Transverse colon (tissue), 4 donors: ENCODE measurements around the gene NACAD. TPM values are rescaled to one million over a fixed set of nuclear protein-coding genes. Genes with fewer than 3 reads are reported as not detected.

Experiments
- DNase-seq: peaks from one replicate; pipeline ENCODE4 v3.0.0-alpha.2; 2019
- H3K27ac ChIP-seq, 4 donors: fragments of 200-600 bp; sonication (generic); 2 replicates each; pipeline ENCODE4 v1.5.1; 2016 to 2018; ENCODE audit warnings: inconsistent platforms in 4 of 4
- H3K27me3 ChIP-seq: fragments of 200-600 bp; sonication (generic); 2 replicates; pipeline ENCODE4 v1.5.1; 2017; ENCODE audit warnings: inconsistent platforms
- H3K36me3 ChIP-seq, 4 donors: fragments of 200-600 bp; sonication (generic); 2 replicates each; pipeline ENCODE4 v1.5.1; 2017 to 2019; ENCODE audit warnings: inconsistent platforms in 4 of 4
- H3K4me1 ChIP-seq, 4 donors: fragments of 200-600 bp; sonication (generic); 2 replicates each; pipeline ENCODE4 v1.5.1; 2017 to 2020; ENCODE audit warnings: inconsistent platforms in 4 of 4
- H3K4me3 ChIP-seq, 4 donors: fragments of 200-600 bp; sonication (generic); 1 replicate in 1 of 4; 2 replicates in 3 of 4; pipeline versions ENCODE4 v1.5.1 to v1.6.1; 2017 to 2019; ENCODE audit warnings: inconsistent platforms in 4 of 4
- H3K9me3 ChIP-seq, 2 donors: fragments of 200-600 bp; sonication (generic); 2 replicates each; pipeline ENCODE4 v1.5.1; 2017 to 2019; ENCODE audit warnings: inconsistent platforms in 2 of 2
- EP300 ChIP-seq: sonication (generic); formaldehyde crosslinking; IDR thresholded peaks from one replicate; pipeline ENCODE4 v1.6.1; 2017; ENCODE audit warnings: antibody characterized with exemption, low read depth
- POLR2A ChIP-seq: fragments of 450-650 bp; IDR thresholded peaks from one replicate; pipeline ENCODE4 v1.6.1; 2016; ENCODE audit warnings: antibody characterized with exemption, mild to moderate bottlenecking, moderate library complexity
- POLR2AphosphoS5 ChIP-seq, 3 donors: sonication (generic); formaldehyde crosslinking; IDR thresholded peaks; one replicate each; pipeline ENCODE4 v1.6.1; 2016; ENCODE audit warnings: antibody characterized with exemption in 3 of 3
- WGBS, 2 donors: methylation state at CpG; one replicate each; pipeline ENCODE4 v1.1.5; 2018; ENCODE audit warnings: low coverage in 1 of 2; 5-methylcytosine and 5-hydroxymethylcytosine counted together
- in situ Hi-C, 4 donors: fragments of 200-750 bp; cut with MboI; loops; one replicate each; pipeline versions ENCODE4 v1.15.0 to v1.15.1; 2017; ENCODE audit warnings: low sequenced_read_pairs in 3 of 4, low pct_ligation_motif_present in 1 of 4, low pct_unique_long_range_greater_than_20kb in 1 of 4
- intact Hi-C: fragments of 100-400 bp; cut with DNase I; formaldehyde crosslinking; loops from one replicate; pipeline ENCODE4 v1.15.1; 2023; ENCODE audit warnings: low total_unique reads
- total RNA-seq, 4 donors: library from RNA; depleted of rRNA; stranded (reverse); fragments of >200 nt; gene quantifications; one replicate each; pipeline ENCODE4 v1.1.0, GENCODE V29; 2016
- TF ChIP-seq, protein P1 (sequence below), 5 experiments: fragments of 200-600 bp in 3 of 5; fragments of 450-650 bp in 2 of 5; sonication (generic) in 3 of 5; IDR thresholded peaks; 1 replicate in 2 of 5; 2 replicates in 3 of 5; pipeline ENCODE4 v1.5.1; 2016 to 2017; ENCODE audit warnings: antibody characterized with exemption in 5 of 5, inconsistent platforms in 3 of 5, mild to moderate bottlenecking in 2 of 5, moderate library complexity in 1 of 5

The NACAD gene
- total RNA-seq, 4 donors from 2014 or later: 1.1 to 5.2 (median 2.0) TPM

DNA sequence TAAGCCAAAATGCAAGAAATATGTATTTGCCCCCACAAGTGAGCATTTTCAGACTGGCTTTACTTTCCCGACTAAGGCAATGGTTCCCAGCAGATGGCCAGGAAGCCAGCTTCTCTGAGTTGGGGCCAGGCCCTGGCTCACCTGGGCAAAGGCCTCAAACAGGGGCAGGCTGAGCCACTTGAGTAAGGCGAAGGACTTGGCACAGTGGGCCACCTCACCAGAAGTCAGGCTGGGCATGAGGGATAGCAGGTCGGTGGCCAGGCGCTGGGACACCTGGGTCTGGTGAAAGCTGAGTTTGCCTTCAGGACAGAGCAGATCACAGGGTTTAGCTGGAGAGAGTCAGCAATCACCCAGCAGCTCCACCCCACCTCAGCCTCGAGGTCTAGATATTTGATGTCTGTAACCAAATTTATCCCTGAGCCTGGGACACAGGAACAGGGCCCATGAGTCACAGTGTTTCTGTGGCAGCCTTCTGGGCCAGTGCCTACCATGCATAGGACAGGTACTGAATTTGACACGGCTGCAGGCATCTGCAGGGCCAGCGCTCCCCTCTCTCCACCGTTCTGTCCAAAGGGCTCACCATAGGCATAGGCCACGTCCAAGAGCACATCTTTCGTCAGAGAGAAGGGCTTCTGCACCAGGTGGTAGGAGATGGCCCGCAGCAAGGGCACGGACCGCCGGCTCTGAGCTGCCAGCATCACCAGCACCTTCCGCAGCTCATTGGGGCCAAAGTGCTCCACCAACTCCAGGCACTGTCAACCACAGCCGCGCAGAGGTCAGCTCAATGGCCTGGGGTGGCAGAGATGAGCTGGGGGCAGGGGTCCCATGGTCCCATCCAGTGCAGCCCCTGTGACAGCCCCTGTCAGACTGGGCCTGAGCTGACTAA, 15.4 kb upstream of the NACAD start:
- no peak for TF ChIP-seq EP300
- TF ChIP-seq, protein P1, sequence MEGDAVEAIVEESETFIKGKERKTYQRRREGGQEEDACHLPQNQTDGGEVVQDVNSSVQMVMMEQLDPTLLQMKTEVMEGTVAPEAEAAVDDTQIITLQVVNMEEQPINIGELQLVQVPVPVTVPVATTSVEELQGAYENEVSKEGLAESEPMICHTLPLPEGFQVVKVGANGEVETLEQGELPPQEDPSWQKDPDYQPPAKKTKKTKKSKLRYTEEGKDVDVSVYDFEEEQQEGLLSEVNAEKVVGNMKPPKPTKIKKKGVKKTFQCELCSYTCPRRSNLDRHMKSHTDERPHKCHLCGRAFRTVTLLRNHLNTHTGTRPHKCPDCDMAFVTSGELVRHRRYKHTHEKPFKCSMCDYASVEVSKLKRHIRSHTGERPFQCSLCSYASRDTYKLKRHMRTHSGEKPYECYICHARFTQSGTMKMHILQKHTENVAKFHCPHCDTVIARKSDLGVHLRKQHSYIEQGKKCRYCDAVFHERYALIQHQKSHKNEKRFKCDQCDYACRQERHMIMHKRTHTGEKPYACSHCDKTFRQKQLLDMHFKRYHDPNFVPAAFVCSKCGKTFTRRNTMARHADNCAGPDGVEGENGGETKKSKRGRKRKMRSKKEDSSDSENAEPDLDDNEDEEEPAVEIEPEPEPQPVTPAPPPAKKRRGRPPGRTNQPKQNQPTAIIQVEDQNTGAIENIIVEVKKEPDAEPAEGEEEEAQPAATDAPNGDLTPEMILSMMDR (IDR thresholded peaks at IDR 0.05): no peak
- TF ChIP-seq POLR2A: no peak
- TF ChIP-seq POLR2AphosphoS5 (IDR thresholded peaks at IDR 0.05): no peak
- H3K27me3 ChIP-seq: no peaks in the 10 kb centered on the region
- peaks cover 0 to 89% (median 49%) of the 10 kb centered on the region in 4 donors for H3K36me3 ChIP-seq
- in situ Hi-C loops: loop anchor here in 3 of 4 donors (25.0 kb wide), 1 partner anchor 517 kb away; the partner anchor contains the start of gene TMED4 (in 3 of the 3)
- no peak for DNase-seq
- intact Hi-C loops: no loop called here
- H3K4me3 ChIP-seq: no peak overlapping the region
- H3K9me3 ChIP-seq: no peaks in the 10 kb centered on the region
- peaks cover 10 to 25% (median 20%) of the 10 kb centered on the region in 4 donors for H3K4me1 ChIP-seq
- H3K27ac ChIP-seq: no peak overlapping the region
- 95% methylated on average over 17 of the region's 17 CpGs; no CpG with 5 or more reads in 1 of the 2 donors for WGBS, 2 donors

DNA sequence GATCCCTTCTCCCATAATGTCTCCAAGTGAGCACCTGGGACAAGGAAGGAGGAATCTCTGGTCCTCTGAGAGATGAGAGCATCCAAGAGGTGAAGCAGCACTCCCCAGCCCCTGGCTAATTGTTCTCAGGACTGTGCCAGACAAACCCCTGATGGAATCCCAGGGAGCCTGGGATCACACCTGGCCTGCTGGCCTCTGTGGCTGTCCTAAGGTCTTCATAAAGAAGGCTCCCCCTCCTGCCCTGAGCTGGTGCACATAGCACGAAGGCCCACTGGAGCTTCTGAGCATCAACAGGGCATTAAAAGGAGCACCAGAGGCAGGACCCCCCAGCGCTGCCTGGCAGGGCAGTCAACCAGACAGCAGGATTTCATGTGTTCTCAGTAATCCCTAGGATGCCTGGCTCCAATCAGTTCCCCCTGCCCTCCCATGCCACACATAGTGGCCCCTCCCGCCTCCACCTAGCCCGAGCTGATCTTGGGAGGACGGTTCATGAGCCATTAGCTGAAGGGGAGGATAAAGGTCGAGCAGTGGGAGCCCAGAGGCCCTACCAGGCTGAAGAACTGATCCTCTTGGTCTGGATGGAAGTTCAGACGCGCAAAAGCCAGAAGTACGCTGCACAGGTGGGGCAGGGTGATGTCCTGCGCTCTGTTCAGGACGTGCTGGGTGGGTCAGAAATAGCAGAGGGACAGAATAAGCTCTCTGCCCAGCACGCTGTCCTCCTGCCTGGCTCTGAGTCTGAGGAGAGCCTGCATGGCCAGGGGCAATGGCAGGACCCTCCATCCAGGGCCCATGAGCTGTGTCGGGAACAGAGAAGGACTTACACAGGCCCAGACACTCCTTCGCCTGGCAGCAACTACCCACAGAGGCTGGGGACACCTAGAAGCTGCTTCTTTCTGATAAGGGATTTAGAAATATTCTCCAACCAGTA, 14.3 kb upstream of the NACAD start:
- Histone ChIP-seq H3K36me3 (peaks cover 0 to 83% (median 47%) of the 10 kb centered on the region in 4 donors), H3K27ac (no peak overlapping the region), H3K4me3 (no peak overlapping the region), H3K9me3 (no peaks in the 10 kb centered on the region), H3K27me3 (no peaks in the 10 kb centered on the region), H3K4me1 (peaks cover 5 to 14% (median 9%) of the 10 kb centered on the region in 4 donors)
- DNase-seq: no peak
- 85% methylated on average over 14 of the region's 14 CpGs; no CpG with 5 or more reads in 1 of the 2 donors for WGBS, 2 donors
- in situ Hi-C loops: loop anchor here in 3 of 4 donors (25.0 kb wide), 1 partner anchor 516 kb away; the partner anchor contains the start of gene TMED4 (in 3 of the 3)
- intact Hi-C loops: no loop called here
- TF ChIP-seq POLR2AphosphoS5 (IDR thresholded peaks at IDR 0.05) (no peak), EP300 (no peak), POLR2A (no peak)
- TF ChIP-seq, protein P1 (IDR thresholded peaks at IDR 0.05): no peak

DNA sequence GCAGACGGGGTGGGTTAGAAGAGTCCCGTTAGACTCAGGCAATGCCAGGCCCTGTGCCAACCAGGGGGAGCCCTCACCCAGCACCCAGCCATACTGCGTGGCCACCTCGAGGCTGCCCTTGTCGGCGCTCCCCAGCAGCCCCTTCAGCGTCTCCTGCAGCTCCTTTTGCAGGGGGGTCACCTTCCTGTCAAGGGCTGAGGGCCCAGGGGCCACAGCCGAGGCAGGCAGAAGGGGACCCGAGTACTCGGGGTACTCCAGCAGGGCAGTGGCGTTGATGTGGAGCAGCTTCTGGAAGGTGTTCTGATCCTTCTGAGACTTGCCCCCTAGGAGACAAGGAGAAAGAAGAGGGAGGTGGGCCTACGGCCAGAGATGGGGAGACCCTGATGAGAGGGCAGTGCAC, 13.0 kb upstream of the NACAD start:
- Histone ChIP-seq H3K27ac (no peak overlapping the region), H3K9me3 (no peaks in the 10 kb centered on the region), H3K27me3 (no peaks in the 10 kb centered on the region), H3K4me1 (peaks cover 0 to under 1% (median 0%) of the 10 kb centered on the region in 4 donors), H3K4me3 (no peak overlapping the region), H3K36me3 (peaks cover 0 to 76% (median 43%) of the 10 kb centered on the region in 4 donors)
- WGBS, 2 donors: 89% methylated on average over 12 of the region's 12 CpGs; no CpG with 5 or more reads in 1 of the 2 donors
- no peak for DNase-seq
- intact Hi-C loops: no loop called here
- in situ Hi-C loops: loop anchor here in 3 of 4 donors (25.0 kb wide), 1 partner anchor 514 kb away; the partner anchor contains the start of gene TMED4 (in 3 of the 3)
- TF ChIP-seq POLR2AphosphoS5 (IDR thresholded peaks at IDR 0.05) (no peak), EP300 (no peak), POLR2A (no peak)

DNA sequence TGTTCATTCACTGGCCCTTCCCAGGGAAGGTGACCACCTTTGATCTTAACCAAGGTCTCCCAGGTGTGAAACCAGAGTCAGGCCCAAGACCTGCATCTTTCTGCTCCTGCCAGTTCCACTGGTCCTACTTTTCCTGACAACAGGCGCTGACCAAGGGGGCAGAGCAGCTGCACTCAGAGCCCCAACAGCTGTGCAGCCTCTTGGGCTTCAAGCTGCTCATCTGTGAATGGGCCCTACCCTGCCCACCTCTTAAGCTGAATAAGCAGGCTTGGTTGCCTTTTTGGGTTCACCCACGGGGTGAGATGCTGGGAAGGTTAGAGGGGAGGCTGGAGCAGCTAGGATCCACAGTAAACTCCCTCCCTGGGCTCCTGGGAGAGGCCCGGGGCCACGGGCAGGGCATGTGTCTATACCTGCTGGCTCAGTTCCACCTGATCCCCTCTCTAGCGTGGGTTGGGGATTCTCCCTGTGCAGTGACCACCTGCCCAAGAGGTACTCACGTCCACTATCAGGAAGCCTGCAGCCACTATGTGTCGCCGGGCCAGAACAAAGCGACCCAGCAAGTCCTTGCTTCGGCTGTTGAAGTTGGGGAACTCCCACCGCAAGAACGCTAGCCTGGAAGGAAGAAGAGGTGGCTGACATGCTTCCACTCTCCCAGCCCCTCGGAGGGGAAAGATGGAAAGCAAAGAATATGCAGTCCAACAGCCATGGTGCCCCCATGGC, 12.2 kb upstream of the NACAD start:
- 83% methylated on average over 13 of the region's 13 CpGs; no CpG with 5 or more reads in 1 of the 2 donors for WGBS, 2 donors
- Histone ChIP-seq H3K4me1 (no peaks in the 10 kb centered on the region), H3K27me3 (no peaks in the 10 kb centered on the region), H3K36me3 (peaks cover 0 to 67% (median 40%) of the 10 kb centered on the region in 4 donors), H3K9me3 (no peaks in the 10 kb centered on the region), H3K27ac (no peak overlapping the region), H3K4me3 (no peak overlapping the region)
- TF ChIP-seq EP300: no peak
- TF ChIP-seq, protein P1 (IDR thresholded peaks at IDR 0.05): no peak
- no peak for TF ChIP-seq POLR2A
- TF ChIP-seq POLR2AphosphoS5 (IDR thresholded peaks at IDR 0.05): no peak
- intact Hi-C loops: no loop called here
- in situ Hi-C loops: loop anchor here in 3 of 4 donors (25.0 kb wide), 1 partner anchor 514 kb away; the partner anchor contains the start of gene TMED4 (in 3 of the 3)
- DNase-seq: no peak
